GM23338 (cell line): ENCODE measurements around the gene ERCC1.

Experiments
- CREB1 ChIP-seq: fragments of 250-450 bp; sonication (Bioruptor Pico); IDR thresholded peaks from 2 replicates; pipeline ENCODE4 v1.5.0; 2020; ENCODE audit warnings: low read depth, mild to moderate bottlenecking, moderate library complexity
- EZH2 ChIP-seq: fragments of 200-600 bp; sonication (generic); IDR thresholded peaks from one replicate; pipeline ENCODE4 v1.8.0; 2017; ENCODE audit warnings: antibody characterized with exemption, mild to moderate bottlenecking, low read depth; ENCODE audit not compliant: unreplicated experiment
- EZH2phosphoT487 ChIP-seq: fragments of 200-600 bp; sonication (generic); IDR thresholded peaks from one replicate; pipeline ENCODE4 v1.8.1; 2018; ENCODE audit warnings: antibody characterized with exemption; ENCODE audit not compliant: unreplicated experiment
- JUNB ChIP-seq: IDR thresholded peaks from one replicate; pipeline ENCODE4 v1.6.1; 2016; ENCODE audit warnings: antibody characterized with exemption; ENCODE audit not compliant: unreplicated experiment
- NANOG ChIP-seq: IDR thresholded peaks from 2 replicates; pipeline ENCODE4 v1.6.1; 2016; ENCODE audit warnings: antibody characterized with exemption, borderline replicate concordance
- POLR2AphosphoS5 ChIP-seq: IDR thresholded peaks from 2 replicates; pipeline ENCODE4 v1.6.1; 2016; ENCODE audit warnings: antibody characterized with exemption, low read depth
- ZNF114 ChIP-seq: fragments of 250-450 bp; sonication (Bioruptor Pico); IDR thresholded peaks from 2 replicates; pipeline ENCODE4 v1.5.0; 2020; ENCODE audit warnings: mild to moderate bottlenecking, moderate library complexity
- ZNF331 ChIP-seq: fragments of 250-450 bp; sonication (Bioruptor Pico); IDR thresholded peaks from 2 replicates; pipeline ENCODE4 v1.5.0; 2020; ENCODE audit warnings: low read depth, mild to moderate bottlenecking, moderate library complexity
- TF ChIP-seq, protein P1 (sequence below), 2 experiments: fragments of 200-600 bp in 1 of 2; sonication (generic) in 1 of 2; conservative IDR thresholded peaks; 2 replicates each; pipeline versions ENCODE4 v1.5.1 to v1.6.1; 2016 to 2017; ENCODE audit warnings: antibody characterized with exemption in 2 of 2, low read depth in 2 of 2, mild to moderate bottlenecking in 2 of 2, moderate library complexity in 1 of 2
- TF ChIP-seq, protein P2 (sequence below): IDR thresholded peaks from one replicate; pipeline ENCODE4 v1.6.1; 2018; ENCODE audit warnings: antibody characterized with exemption; ENCODE audit not compliant: unreplicated experiment
- TF ChIP-seq, protein P3 (sequence below): IDR thresholded peaks from 2 replicates; pipeline ENCODE4 v1.6.1; 2016; ENCODE audit warnings: antibody characterized with exemption

DNA sequence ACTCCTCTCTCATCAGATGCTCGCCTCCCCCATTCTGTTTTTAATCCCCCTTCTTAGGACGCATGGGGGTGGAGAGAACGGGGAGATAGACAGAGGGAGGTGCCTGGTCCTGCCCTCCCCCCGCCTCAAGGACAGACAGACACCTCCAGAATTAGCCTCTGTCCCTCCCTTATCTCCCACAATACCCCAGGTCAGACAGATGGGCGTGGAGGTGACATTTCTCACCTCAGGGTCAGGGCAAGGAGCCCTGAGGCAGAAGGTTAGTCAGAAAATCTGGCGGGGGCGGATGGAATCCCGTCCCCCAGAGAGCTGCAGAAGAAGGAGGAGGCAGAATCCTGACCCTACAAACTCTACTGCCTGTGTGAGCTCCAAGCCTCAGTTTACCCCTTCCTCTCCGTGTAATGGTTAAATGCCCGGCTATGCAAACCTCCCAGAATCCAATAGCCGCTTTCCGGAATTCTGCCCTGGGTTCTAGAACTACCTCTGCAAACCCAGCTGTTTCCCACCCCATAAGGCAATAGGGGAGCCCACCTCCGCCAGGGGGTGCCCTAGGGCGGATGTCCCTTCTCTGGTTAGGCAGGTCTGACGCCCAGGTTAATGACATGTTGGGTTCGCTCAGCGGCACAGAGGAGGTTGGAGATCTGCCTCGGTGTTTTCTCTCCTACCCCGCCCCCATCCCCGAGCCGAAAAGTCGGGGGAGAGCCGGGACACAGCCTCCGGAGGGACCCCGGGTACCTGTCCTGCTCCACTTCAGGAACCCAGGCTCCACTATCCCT is 19.7 kb downstream of the ERCC1 start:
- TF ChIP-seq, protein P1, sequence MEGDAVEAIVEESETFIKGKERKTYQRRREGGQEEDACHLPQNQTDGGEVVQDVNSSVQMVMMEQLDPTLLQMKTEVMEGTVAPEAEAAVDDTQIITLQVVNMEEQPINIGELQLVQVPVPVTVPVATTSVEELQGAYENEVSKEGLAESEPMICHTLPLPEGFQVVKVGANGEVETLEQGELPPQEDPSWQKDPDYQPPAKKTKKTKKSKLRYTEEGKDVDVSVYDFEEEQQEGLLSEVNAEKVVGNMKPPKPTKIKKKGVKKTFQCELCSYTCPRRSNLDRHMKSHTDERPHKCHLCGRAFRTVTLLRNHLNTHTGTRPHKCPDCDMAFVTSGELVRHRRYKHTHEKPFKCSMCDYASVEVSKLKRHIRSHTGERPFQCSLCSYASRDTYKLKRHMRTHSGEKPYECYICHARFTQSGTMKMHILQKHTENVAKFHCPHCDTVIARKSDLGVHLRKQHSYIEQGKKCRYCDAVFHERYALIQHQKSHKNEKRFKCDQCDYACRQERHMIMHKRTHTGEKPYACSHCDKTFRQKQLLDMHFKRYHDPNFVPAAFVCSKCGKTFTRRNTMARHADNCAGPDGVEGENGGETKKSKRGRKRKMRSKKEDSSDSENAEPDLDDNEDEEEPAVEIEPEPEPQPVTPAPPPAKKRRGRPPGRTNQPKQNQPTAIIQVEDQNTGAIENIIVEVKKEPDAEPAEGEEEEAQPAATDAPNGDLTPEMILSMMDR (conservative IDR thresholded peaks at IDR 0.05; ENCODE audit: low read depth in 2 of 2) = peak; percentile 80 to 83
- TF ChIP-seq EZH2 (no peak), POLR2AphosphoS5 (no peak), EZH2phosphoT487 (no peak), JUNB (no peak), ZNF331 (no peak), CREB1 (CRISPR knock-in tag) (0 out of 2 replicates have a peak, but pooled peaks have one; percentile 19), NANOG (no peak), ZNF114 (CRISPR knock-in tag) (no peak)
- TF ChIP-seq, protein P2, sequence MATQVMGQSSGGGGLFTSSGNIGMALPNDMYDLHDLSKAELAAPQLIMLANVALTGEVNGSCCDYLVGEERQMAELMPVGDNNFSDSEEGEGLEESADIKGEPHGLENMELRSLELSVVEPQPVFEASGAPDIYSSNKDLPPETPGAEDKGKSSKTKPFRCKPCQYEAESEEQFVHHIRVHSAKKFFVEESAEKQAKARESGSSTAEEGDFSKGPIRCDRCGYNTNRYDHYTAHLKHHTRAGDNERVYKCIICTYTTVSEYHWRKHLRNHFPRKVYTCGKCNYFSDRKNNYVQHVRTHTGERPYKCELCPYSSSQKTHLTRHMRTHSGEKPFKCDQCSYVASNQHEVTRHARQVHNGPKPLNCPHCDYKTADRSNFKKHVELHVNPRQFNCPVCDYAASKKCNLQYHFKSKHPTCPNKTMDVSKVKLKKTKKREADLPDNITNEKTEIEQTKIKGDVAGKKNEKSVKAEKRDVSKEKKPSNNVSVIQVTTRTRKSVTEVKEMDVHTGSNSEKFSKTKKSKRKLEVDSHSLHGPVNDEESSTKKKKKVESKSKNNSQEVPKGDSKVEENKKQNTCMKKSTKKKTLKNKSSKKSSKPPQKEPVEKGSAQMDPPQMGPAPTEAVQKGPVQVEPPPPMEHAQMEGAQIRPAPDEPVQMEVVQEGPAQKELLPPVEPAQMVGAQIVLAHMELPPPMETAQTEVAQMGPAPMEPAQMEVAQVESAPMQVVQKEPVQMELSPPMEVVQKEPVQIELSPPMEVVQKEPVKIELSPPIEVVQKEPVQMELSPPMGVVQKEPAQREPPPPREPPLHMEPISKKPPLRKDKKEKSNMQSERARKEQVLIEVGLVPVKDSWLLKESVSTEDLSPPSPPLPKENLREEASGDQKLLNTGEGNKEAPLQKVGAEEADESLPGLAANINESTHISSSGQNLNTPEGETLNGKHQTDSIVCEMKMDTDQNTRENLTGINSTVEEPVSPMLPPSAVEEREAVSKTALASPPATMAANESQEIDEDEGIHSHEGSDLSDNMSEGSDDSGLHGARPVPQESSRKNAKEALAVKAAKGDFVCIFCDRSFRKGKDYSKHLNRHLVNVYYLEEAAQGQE = no peak
- TF ChIP-seq, protein P3, sequence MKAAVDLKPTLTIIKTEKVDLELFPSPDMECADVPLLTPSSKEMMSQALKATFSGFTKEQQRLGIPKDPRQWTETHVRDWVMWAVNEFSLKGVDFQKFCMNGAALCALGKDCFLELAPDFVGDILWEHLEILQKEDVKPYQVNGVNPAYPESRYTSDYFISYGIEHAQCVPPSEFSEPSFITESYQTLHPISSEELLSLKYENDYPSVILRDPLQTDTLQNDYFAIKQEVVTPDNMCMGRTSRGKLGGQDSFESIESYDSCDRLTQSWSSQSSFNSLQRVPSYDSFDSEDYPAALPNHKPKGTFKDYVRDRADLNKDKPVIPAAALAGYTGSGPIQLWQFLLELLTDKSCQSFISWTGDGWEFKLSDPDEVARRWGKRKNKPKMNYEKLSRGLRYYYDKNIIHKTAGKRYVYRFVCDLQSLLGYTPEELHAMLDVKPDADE = no peak
